CD4-positive, alpha-beta T cell treated with Interleukin-6 at 100 ng/mL for 8 hours (primary cell): ENCODE data around the gene ZFP3.
"Not testable (repeated sequence)": the region's sequence is repeated elsewhere in the genome, so short reads cannot be mapped to it uniquely, and the experiment has no call there.

Source experiments
- DNase-seq: peaks from one replicate; pipeline ENCODE4 v3.0.0-alpha.2; 2020; ENCODE audit warnings: mixed read lengths, low spot score

The ZFP3 gene

DNA sequence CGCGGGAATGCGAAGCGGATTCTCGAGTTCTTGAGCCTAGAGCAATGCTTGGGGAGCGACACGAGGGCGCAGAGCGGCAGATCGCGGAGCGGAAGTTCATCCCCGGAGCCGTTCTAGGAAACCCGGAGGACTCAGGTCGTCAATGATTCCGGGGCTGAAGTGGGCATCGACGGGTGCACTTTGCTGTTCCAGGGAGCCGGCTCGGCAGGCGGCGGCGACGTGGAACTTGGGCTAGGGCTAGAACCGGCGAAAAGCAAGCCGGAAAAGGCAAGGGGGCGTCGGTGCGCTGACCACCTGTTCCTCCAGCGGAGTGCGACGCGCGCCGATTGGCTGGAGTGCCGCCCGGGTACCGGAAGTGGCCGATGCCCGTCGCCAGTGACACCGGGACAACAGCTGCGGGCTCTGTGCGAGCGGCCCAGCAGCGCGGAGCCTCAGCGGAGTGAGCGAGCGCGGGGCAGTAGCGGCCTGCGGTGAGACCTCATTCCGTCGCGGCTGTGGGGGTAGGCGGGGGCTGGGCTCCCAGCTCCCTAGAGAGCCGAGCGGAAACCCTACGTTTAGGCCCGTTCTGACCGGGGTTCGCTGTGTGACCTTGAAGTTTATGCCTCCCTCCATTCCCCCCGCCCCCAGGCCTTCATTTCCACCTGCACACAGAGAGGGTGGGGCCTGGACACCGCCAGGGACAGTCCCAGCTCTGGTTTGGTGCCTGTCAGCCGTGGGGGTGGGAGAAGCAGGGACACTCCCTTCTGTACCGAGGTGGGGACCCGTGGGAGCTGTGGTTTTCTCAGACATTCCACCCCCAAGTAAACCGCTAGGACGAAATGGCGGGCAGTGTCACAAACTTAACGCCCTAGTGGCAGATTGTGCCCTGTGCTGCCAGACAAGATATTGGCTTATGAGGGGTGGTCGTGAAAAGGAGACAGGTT, at the start of gene ZFP3:
Gene ZFP3, plus strand, starts transcription at position 362 of the 923 bp plus-strand sequence. CDS start 13,038 bp downstream, outside the sequence.
- DNase-seq: peak; percentile 74

- DNase-seq: not testable (repeated sequence)
Measured at GRCh38 chr17:5030168-5030567, 48.1 kb upstream of the ZFP3 start.

- DNase-seq: peak; percentile 79
Measured at GRCh38 chr17:5031365-5032082, 46.7 kb upstream of the ZFP3 start.

GRCh38 chr17:5032865-5033264, 45.4 kb upstream of the ZFP3 start:
- no peak for DNase-seq

DNA sequence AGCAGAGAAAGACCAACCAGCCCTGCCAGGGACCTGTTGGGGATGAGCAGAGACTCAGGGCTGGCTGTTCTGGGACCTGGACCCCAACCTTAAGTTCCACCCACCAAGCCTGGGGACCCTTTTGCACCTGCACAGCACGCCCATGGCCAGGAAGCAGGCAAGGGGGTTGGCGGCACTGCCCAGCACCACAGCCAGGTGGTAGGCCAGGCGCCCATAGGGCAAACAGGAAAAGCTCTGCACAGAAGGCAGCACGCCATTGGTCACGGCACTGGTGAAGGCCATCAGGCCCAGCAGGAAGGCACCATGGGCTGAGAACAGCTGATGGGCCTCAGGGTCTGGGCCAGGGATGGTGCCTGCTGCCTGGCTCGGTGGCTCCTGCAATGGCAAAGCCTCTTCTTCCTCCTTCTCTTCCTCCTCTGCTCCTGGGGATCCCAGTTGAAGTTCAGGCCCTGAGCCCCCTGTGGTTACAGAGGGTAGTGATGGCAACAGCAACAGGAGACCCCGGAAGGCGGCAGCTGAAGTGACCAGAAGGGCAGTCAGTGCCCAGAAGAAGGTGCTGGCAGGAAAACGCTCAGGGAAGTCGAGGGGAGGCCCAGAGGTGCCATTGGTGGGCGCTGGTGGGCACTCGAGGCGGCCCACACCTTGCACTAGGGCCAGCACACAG, 44.8 kb upstream of the ZFP3 start:
- DNase-seq: no peak

- no peak for DNase-seq
Measured at GRCh38 chr17:5034063-5034462, 44.2 kb upstream of the ZFP3 start.

DNA sequence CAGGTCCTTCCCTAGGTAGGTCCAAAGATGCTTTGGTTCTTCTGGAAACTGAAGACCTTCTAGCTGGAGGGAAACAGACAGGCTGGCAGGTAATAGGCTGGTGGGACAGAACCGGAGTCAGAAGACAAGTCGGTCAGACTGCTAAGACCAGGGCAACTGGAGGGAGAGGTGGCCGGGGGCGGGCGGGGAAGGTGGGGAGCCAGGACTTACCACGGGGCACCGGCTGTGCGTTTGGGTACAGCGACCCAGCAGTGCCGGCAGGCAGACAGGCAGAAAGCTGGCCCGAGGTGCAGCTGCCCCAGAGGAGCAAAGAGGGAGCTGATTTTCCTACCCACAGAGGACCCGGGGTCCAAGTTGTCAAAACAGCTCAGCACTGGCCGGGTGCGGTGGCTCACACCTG, 43.6 kb upstream of the ZFP3 start:
- no peak for DNase-seq

GRCh38 chr17:5035315-5035714, 43.0 kb upstream of the ZFP3 start, which contains the start of gene SLC52A1:
Gene SLC52A1 (minus strand): TSS chr17:5035426. CDS start chr17:5034606, 820 bp downstream.
- DNase-seq: no peak

GRCh38 chr17:5042157-5043022, 35.9 kb upstream of the ZFP3 start:
- DNase-seq: peak; percentile 49

- DNase-seq: no peak
Measured at GRCh38 chr17:5043524-5043923, 34.7 kb upstream of the ZFP3 start.

DNA sequence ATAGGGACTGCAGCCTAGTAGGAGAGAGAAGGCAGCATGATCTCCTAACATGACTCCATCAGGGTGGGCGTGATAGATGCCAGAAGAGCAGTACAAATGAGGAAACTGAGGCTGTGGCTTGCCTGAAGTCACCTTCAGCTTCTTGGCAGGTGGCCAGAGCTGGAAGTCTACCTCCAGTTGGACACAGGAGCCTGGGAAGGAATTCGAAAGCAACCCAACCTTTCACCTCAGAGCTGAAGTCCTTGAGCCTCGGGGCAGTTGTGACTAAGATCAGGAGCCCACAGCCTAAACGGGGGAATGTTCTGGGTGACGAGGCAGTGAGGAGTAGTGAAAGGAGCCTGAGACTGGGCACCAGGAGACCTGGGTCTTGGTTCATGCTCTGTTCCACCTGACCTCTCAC, 33.6 kb upstream of the ZFP3 start:
- DNase-seq: no peak

- DNase-seq: no peak
Measured at GRCh38 chr17:5045496-5045895, 32.8 kb upstream of the ZFP3 start.

- no peak for DNase-seq
Measured at GRCh38 chr17:5047446-5047845, 30.8 kb upstream of the ZFP3 start.

DNA sequence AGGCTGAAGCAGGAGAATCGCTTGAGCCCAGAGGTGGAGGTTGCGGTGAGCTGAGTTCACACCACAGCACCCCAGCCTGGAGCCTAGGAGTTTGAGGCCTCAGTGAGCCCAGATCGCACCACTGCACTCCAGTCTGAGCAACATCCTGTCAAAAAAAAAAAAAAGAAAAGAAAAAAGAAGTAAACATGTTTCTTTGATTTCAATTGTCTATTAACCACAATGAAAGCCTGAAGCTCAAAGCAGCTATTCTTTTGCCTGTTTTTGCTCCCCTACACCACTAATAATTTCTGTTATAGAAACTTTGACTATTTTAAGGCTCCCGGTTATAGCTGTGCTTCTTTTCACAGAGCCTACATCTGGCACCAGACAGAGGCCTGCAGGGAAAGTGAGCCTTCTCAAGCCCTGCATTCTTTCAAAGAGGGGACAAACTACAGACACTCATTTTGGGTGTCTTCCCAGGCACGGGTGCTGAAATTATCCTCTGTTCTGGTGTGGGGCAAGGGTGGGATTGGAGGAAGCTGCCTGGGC, 28.9 kb upstream of the ZFP3 start:
- DNase-seq: peak; percentile 88

- no peak for DNase-seq
Measured at GRCh38 chr17:5050278-5050677, 28.0 kb upstream of the ZFP3 start.

DNA sequence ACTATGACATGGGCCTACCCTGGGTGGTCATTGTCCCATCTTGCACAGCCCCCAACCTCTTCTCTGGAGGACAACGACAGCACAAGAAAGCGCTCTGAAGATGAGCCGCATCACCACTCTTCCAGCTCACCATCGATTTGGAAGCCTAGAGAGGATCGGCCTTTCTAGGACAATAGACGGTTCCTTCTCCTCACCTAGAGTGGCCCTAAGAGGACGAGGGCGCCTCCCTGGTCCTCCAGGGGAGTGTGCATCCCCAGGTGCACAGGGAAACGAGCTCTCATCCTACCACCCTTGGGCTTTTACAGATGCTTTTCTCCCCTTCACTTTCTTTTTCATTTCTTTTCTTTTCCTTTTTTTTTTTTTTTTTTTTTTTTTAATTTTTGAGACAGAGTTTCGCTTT, 22.7 kb upstream of the ZFP3 start:
- no peak for DNase-seq

DNA sequence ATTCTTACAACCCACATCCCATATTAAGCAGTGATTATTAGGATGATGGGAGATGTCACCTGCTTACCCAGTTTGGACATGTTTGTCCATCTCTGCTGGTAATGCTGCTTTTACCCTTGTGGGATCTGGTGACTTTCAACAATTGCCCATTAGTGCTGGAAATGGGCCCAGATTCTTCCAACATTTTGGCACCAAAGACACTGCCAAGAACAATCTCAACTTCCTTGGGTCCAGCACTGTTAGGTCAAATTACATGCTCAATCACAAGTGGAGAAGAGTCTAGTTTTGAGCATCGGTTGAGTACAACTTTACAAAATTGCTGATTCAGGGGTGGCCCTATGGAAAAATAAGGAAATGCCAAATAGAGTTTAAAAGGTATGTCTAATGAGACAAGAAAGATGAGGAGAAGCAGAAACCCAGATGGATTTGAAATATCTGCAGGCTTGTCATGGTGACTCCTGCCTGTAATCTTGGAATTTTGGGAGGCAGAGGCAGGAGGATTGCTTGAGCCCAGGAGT, 13.0 kb upstream of the ZFP3 start:
- no peak for DNase-seq

- no peak for DNase-seq
Measured at GRCh38 chr17:5068236-5068635, 10.0 kb upstream of the ZFP3 start.

DNA sequence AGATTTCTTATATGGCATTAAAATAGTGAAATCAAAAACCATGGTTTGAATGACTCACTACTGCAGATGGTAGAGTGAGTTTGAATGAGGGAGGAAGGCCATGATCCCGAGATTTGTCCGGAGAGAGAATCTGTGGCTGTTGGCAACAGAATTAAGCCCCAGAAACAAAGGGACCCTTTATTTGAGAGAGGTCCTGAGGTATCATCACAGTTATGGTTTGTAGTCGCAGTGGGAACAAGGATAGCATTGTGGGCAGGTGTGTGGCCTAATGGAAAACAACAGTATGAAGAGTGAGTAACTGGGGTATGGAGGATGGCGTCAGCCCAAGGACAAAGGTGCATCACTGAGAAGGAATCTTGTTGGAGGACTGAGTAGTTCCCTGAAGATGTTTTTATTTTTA, 8.5 kb upstream of the ZFP3 start:
- DNase-seq: no peak

DNA sequence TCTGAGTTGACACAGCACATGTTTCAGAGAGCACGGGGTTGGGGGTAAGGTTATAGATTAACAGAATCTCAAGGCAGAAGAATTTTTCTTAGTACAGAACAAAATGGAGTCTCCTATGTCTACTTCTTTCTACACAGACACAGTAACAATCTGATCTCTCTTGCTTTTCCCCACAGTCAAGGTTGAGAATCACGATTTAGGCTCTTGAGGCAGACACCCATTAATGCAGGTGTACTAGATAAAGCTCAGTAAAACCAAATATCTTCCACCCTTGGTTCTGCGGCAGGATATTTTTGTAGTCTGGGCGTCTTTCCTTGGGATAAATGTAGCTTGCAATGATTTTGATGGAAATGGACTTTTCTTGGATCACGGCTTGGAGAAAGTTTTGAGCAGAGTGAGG, 2.8 kb upstream of the ZFP3 start:
- not testable (repeated sequence) for DNase-seq

GRCh38 chr17:5077275-5077674, 992 bp upstream of the ZFP3 start:
- DNase-seq: not testable (repeated sequence)
